ENCODE data around the gene MED15.
A peak's percentile ranks its signal among the peaks of the same experiment; 100 is the strongest.
"Not testable (repeated sequence)": the region's sequence is repeated elsewhere in the genome, so short reads cannot be mapped to it uniquely, and the experiment has no call there.

Gene MED15

DNA sequence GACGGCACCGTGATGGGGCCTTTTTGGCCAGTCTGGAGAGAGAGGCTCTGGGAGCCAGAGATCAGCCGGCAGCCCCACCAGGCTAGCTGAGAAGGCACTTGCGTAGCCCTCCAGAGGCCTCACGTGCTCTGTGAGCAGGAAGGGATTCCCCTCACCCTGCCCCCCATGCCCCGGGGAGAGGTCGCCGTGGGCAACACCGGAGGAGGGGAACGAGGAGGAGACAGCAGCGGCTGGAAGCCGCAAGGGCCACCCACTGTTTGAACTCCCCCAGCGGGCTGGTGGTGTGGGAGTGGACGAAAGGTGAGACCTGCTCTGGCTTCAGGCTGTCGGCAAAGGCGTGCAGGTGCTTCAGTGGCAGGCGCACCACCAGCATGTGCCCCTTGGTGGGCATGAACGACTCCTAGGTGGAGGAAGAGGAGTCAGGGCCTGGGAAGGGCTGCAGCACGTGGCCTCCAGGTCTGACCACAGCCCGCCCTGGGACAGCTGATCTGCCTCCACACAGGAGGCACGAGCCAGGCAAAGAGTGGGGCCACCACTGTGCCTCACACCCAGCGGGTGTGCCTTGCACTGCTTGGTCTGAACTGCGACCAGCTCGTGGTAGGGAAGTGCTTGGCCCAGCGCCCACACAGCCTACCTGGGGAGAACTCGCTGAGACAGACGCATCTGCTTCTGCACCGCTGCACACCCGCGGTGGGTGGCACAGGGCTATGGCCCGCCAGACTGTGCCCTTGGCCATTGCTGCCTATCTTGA is 99.9 kb downstream of the MED15 start:
- DNase-seq, result no peak

- DNase-seq, result no peak
These were observed 102.9 kb downstream of the MED15 start for GRCh38 chr22:20610243-20610686.

DNA sequence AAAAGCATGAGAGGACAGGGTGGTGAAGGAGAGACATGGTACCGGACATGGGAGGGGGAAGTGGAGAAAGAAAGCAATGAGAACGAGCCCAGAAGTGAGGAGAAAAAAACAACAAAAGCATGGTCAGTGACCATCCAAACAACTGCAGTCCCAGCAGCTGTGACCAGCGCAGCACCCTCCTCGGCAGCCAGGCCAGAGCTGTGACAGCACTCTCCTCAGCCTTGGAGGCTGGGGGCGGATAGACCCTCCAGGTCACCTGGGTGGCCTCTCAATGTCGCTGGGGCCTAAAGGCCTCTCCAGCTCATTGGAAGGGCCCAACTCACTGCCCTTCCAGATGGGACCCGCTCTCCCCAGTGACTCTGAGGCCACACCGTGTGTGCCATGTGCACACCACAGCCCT is 103.3 kb downstream of the MED15 start:
- DNase-seq, result no peak

- DNase-seq, result no peak
These were observed 104.0 kb downstream of the MED15 start for GRCh38 chr22:20611418-20611817.

DNA sequence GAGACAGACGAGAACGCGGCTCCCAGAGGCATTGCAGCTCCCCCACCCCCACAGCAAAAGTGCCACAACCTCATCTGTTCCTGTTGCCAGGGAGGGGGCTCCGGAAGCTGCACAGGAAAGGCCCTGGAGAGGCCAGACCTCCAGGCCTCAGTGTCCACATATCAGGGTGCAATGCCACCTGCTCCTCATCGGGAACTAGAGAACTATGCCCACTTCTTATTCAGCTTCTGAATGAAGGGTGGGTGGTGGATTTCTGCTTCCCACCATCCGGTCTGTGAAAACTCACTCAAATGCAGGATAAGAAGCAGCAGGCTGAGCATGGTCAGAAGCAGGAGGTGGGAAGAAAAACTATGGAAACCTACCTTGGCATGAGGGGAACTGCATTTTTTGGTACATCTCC is 105.9 kb downstream of the MED15 start:
- no peak for DNase-seq

DNA sequence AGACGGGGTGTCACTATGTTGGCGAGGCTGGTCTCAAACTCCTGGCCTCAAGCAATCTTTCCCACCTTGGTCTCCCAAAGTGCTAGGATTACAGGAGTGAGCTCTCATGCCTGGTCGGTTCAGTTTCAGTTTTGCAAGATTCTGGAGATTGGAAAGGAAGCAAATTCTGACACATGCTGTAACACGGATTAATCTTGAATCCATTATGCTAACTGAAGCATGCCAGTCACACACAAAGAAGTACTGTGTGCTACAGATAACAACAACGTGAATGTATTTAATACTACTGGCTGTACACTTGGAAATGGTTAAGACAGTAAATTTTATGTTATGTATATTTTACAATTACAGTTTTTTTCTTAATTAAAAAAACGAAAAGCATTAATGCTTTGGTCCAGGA is 107.6 kb downstream of the MED15 start:
- no peak for DNase-seq

DNA sequence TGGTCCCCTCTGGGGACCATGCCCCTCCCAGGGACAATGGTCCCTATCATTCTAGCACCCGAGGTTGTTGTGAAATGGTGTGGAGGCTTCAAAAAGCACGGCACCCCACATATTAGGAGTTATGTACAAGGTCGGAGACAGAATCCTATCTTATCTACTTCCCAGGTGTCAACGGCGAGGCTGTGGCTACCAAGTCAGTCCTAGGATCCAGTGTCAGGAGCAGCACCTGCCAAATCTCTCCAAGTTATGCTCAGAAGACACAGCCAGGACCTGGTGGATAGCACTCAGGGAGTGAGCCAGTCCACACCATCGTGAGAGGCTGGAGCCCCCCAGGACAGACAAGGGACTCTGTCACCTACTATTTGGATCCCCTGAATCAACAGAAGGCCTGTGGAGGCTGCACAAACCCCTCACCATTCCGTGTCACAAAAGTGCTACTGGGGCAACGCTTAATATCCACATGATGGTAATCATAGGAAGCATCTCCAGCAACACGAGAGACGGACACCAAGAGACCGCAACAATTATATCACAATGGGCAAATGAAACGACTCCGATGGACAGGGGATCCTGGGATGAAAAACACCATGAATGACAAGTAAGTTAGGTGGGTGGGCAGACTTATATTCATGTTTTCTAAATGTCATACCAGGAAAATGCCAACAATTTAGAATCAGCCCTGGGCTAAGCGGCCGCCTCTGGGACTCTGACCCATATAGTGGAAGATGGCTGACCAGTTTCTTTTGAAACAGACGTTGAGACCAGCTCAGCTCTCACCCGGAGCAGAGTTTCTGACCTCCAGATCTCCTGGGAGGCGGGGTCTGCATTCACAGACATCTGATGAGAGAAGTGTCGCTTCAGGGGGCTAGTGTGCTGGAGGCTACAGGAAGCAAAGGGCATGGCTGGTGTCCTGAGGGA is 108.4 kb downstream of the MED15 start:
- no peak for DNase-seq

DNA sequence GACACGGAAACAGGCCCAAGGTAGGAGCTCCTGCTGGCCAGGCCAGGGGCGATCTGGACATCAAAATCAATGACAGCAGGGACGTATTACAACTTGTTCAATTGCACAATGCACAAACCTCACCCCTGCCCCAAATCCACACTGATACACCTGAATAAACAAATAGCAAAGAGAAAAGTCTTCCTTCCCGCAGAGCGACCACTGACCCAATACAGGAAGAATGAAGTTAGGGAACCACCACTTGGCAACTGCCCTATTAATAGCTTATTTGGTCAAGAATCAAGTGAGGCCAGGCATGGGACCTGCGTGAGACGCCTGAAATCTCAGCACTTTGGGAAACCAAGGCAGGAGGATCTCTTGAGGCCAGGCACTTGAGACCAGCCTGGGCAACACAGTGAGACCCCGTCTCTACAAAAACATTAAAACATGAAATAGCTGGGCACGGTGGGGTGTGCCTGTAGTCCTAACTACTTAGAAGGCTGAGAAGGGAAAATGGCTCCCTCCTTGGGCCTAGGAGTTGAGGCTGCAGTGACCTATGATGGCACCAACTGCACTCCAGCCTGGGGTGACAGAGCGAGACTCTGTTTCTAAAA is 109.1 kb downstream of the MED15 start:
- DNase-seq, result no peak

DNA sequence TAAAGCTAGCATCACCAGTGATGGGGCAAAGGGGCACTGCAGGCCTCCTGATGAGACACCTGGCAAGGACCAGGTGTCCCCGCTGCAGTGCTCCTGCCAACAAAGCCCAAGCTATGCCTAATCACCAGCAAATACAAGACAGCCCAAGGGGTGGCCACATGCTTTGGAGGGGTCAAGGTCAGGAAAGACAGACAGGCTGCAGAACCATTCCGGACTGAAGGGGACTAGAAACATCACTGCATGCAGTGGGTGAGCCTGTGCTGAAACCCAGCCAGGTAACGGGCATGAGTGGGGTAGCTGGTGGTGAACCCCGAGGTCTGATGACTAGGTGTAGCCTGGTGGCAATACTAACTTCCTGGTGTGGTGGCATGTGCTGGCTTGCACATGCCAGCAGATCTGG is 111.1 kb downstream of the MED15 start:
- DNase-seq, result no peak

DNA sequence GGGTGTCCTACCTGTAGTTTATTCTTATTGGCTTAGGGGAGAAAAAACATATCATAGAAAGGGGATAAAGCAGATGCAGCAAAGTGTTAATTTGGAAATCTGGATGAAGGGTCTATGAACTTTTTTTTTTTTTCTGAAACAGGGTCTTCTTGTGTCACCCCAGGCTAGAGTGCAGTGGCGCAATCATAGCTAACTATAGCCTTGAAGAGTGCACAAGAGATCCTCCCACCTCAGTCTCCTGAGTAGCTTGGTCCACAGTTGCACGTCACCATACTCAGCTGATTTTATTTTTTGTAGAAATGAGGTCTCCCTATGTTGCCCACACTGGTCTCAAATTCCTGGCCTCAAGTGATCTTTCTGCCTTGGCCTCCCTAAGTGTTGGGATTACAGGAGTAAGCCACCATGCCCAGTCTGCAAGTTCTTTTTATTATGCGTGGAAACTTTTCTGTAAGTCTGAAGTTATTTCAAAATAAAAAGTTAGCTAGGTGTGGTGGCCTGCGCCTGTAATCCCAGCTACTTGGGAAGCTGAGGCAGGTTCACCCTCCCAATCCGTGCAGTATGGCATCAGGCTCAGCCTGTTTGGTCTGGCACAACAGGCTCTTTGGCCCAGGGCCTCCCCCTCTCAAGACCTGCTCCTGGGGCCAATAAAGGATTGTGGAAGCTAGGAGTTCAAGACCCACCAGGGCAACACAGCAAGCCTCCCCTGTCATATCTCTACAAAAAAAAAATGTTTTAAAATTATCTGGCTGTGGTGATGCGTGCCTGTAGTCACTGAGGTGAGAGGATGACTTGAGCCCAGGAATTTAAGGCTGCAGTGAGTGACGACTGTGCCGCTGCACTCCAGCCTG is 111.9 kb downstream of the MED15 start:
- no peak for DNase-seq

DNA sequence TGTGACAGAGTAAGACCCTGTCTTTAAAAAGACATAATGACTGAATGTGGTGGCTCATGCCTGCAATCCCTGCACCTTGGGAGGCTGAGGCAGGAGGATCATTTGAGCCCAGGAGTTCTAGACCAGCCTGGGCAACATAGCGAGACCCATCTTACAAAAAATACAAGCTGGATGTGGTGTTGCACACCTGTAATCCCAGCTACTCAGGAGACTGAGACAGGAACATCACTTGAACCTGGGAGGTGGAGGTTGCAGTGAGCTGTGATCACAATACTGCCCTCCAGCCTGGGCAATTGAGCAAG is 112.4 kb downstream of the MED15 start:
- DNase-seq, result not testable (repeated sequence)

DNA sequence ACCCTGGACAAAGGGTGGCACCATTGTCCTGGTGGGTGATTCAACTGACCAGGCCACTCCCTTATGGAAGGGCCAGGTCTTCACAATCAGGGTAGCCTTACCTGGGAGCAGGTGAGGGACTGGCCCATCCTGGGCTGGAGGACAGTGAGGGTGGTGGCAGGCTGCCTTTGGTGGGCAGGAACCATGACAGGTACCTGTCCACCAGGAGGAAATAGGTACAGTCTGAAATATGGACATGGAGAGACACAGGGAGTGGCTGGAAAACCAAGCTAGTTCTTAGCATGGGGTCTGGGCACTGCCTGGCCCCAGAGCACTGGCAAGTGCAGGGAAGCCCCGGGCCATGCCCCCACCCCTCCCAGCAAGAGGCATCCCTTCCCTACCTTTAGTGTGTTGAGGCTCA is 113.8 kb downstream of the MED15 start:
- DNase-seq, result no peak

DNA sequence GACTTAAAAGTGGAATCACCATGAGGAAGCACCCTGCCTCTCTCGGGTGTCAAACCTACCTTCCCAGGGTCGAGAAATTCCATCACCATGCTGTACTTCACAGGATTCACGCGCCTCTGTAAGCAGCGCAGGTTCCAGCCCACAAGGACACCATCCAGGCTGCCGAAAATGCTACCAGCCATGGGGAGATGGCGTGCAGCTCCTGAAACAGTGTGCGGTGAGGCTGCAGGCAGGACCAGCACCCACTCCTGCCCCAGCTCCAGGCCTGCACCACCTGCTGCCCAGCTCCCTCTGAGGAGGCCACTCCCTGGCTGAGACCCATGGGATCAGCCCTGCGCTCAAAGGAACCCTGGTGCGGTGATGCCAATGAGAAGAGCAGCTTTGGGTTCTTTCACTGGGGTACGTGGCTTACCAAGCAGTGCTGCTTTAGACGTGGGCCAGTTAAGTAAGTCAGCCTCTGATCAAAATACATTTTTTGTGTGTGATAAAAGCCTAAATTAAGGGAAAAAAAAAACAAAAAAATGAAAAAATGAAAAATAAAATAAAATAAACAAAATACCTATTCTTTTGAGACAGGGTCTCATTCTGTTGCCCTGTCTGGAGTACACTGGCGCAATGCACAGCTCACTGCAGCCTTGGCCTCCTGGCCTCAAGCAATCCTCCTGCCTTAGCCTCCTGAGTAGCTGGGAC is 115.4 kb downstream of the MED15 start:
- DNase-seq, result no peak

GRCh38 chr22:20624161-20624616 is 116.8 kb downstream of the MED15 start:
- peak; percentile 12 for DNase-seq

GRCh38 chr22:20625270-20625669 is 117.9 kb downstream of the MED15 start:
- no peak for DNase-seq

DNA sequence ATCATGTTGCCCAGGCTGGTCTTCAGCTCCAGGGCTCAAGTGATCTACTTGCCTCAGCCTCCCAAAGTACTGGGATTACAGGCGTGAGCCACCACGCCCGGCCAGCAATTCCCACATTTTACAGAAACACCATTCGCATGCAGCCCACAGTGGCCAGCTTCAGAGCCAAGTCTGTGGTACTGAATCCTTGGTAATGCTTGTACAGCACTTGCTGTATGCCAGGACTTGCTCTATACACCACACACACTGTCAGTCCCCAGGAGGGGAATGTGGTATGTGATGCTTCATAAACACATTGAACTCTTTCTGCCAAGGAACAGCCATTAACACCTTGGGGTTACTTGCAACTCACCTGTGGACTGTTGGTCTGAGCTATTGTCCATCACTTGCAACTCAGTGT is 119.4 kb downstream of the MED15 start:
- DNase-seq, result no peak

GRCh38 chr22:20627432-20627831 is 120.0 kb downstream of the MED15 start:
- DNase-seq, result no peak

GRCh38 chr22:20628081-20628939 is 120.9 kb downstream of the MED15 start:
- DNase-seq, result no peak

GRCh38 chr22:20629401-20629800 is 122.0 kb downstream of the MED15 start:
- DNase-seq, result no peak

GRCh38 chr22:20630873-20631617 is 123.6 kb downstream of the MED15 start:
- no peak for DNase-seq
